IPS-18a (cell line): ENCODE results near the gene PHEX.
"Not testable (repeated sequence)": the region's sequence is repeated elsewhere in the genome, so short reads cannot be mapped to it uniquely, and the experiment has no call there.

ENCODE experiments used
- H3K27ac ChIP-seq: one replicate; pipeline ENCODE4 v1.5.1; 2013; ENCODE audit warnings: low read length
- H3K27me3 ChIP-seq: one replicate; pipeline ENCODE4 v1.6.1; 2013; ENCODE audit warnings: mild to moderate bottlenecking, low read length; ENCODE audit not compliant: control insufficient read depth, insufficient read depth
- H3K36me3 ChIP-seq: one replicate; pipeline ENCODE4 v1.6.1; 2013; ENCODE audit warnings: low read depth, low read length; ENCODE audit not compliant: control insufficient read depth
- H3K4me1 ChIP-seq: one replicate; pipeline ENCODE4 v1.6.1; 2013; ENCODE audit warnings: low read depth, low read length; ENCODE audit not compliant: control insufficient read depth
- H3K4me3 ChIP-seq: one replicate; pipeline ENCODE4 v1.5.1; 2013; ENCODE audit warnings: low read length
- H3K9ac ChIP-seq: one replicate; pipeline ENCODE4 v1.6.1; 2013; ENCODE audit warnings: mild to moderate bottlenecking, low read length, moderate library complexity
- H3K9me3 ChIP-seq: one replicate; pipeline ENCODE4 v1.6.1; 2013; ENCODE audit warnings: low read depth, low read length; ENCODE audit not compliant: control insufficient read depth

The PHEX gene

DNA sequence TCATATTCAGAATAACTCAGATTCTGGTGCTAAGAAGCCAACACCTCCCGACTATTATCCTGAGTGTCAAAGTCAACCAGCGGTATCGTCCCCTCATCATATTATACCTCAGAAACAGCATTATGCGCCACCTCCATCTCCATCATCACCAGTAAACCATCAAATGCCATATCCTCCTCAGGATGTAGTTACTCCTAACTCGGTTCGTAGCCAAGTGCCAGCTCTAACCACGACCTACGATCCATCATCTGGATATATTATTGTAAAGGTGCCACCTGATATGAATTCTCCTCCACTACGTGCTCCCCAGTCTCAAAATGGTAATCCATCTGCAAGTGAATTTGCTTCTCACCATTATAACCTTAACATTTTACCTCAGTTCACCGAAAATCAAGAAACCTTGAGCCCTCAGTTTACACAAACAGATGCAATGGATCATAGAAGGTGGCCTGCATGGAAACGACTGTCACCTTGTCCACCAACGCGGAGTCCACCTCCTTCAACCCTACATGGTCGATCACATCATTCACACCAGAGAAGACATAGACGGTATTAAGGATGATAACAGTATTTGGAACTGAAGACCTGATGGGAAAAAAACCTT lies 241.7 kb downstream of the PHEX start:
- Histone ChIP-seq H3K27me3 (no peaks in the 10 kb centered on the region), H3K9me3 (peaks cover 21% of the 10 kb centered on the region), H3K4me3 (no peak overlapping the region), H3K36me3 (no peaks in the 10 kb centered on the region), H3K4me1 (no peaks in the 10 kb centered on the region), H3K27ac (no peak overlapping the region), H3K9ac (no peak overlapping the region)

GRCh38 chrX:22276781-22277180 lies 244.7 kb downstream of the PHEX start:
- H3K4me3 ChIP-seq: no peak overlapping the region
- no peaks in the 10 kb centered on the region for H3K36me3 ChIP-seq
- peaks cover 13% of the 10 kb centered on the region for H3K9me3 ChIP-seq
- H3K4me1 ChIP-seq: no peaks in the 10 kb centered on the region
- no peak overlapping the region for H3K9ac ChIP-seq
- no peaks in the 10 kb centered on the region for H3K27me3 ChIP-seq
- no peak overlapping the region for H3K27ac ChIP-seq

- Histone ChIP-seq H3K36me3 (no peaks in the 10 kb centered on the region), H3K27ac (no peak overlapping the region), H3K9ac (no peak overlapping the region), H3K4me1 (no peaks in the 10 kb centered on the region), H3K27me3 (no peaks in the 10 kb centered on the region), H3K4me3 (no peak overlapping the region), H3K9me3 (peaks cover 15% of the 10 kb centered on the region)
Observed at GRCh38 chrX:22278375-22278774, 246.2 kb downstream of the PHEX start.

DNA sequence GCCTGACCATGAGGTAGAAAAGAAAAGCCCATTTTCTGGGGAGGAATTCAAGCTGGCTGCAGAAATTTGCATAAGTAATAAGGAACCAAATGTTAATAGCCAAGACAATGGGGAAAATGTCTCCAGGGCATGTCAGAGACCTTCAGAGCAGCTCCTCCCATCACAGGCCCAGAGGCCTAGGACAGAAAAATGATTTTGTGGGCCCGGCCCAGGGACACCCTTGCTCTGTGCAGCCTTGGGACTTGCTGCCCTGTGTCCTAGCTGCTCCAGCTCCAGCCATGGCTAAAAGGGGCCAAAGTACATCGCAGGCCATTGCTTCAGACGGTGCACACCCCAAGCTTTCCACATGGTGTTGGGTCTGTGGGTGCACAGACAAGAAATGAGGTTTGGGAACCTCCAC lies 257.1 kb downstream of the PHEX start:
- not testable (repeated sequence) for H3K27me3 ChIP-seq, H3K4me1 ChIP-seq, H3K4me3 ChIP-seq, H3K9ac ChIP-seq, H3K27ac ChIP-seq, H3K36me3 ChIP-seq
- peaks cover 32% of the 10 kb centered on the region for H3K9me3 ChIP-seq

- Histone ChIP-seq H3K4me1 (no peaks in the 10 kb centered on the region), H3K9ac (no peak overlapping the region), H3K27me3 (no peaks in the 10 kb centered on the region), H3K36me3 (no peaks in the 10 kb centered on the region), H3K4me3 (no peak overlapping the region), H3K9me3 (peaks cover 32% of the 10 kb centered on the region), H3K27ac (no peak overlapping the region)
Observed at GRCh38 chrX:22296871-22297270, 264.7 kb downstream of the PHEX start.

DNA sequence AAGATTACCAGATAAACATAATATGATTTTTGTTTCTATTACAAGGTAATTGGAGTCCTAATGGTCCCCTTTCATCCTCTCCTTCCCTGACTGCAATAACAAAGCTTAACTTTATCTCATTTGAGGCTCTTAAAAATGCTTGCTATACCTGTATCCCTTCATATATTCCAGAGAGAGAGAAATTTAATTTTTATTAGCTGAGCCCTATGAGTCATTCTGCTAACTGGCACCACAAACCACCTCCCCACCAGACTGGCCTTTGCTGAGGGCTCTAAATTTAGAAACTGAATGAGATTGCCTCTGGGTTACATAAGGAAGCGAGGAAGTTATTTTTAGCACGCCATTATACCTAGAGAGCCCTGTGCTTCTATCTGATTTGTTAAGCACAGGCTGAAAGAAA lies 268.0 kb downstream of the PHEX start:
- H3K4me1 ChIP-seq: no peaks in the 10 kb centered on the region
- no peak overlapping the region for H3K27ac ChIP-seq
- H3K27me3 ChIP-seq: no peaks in the 10 kb centered on the region
- no peak overlapping the region for H3K4me3 ChIP-seq
- H3K36me3 ChIP-seq: no peaks in the 10 kb centered on the region
- peaks cover 29% of the 10 kb centered on the region for H3K9me3 ChIP-seq
- H3K9ac ChIP-seq: no peak overlapping the region
